Stomach (tissue), 4 donors: ENCODE measurements around the gene KLHDC7A.

Source experiments
- CTCF ChIP-seq, 7 experiments: fragments of 450-650 bp in 4 of 7; fragments of 200-600 bp in 3 of 7; sonication (generic) in 3 of 7; IDR thresholded peaks; one replicate each; pipeline ENCODE4 v1.5.1; 2016 to 2019; ENCODE audit warnings: antibody characterized with exemption in 7 of 7, control low read depth in 2 of 7, mild to moderate bottlenecking in 1 of 7
- EP300 ChIP-seq: sonication (generic); formaldehyde crosslinking; IDR thresholded peaks from one replicate; pipeline ENCODE4 v1.6.1; 2017; ENCODE audit warnings: antibody characterized with exemption
- POLR2A ChIP-seq, 4 donors: fragments of 450-650 bp; IDR thresholded peaks; one replicate each; pipeline ENCODE4 v1.6.1; 2016; ENCODE audit warnings: antibody characterized with exemption in 4 of 4, control low read depth in 2 of 4, mild to moderate bottlenecking in 1 of 4, moderate library complexity in 1 of 4

GRCh38 chr1:18482721-18483425 lies 2.1 kb downstream of the KLHDC7A start:
- TF ChIP-seq POLR2A (IDR thresholded peaks at IDR 0.05) (no peak), CTCF (IDR thresholded peaks at IDR 0.05) (no peak), EP300 (no peak)
